HepG2 (cell line): ENCODE data around the gene GSK3A. TPM values are rescaled to one million over a fixed set of nuclear protein-coding genes. Genes with fewer than 3 reads are reported as not detected.

Experiments used
- AGO2 ChIP-seq: fragments of 200-400 bp; formaldehyde crosslinking; optimal IDR thresholded peaks from 2 replicates; pipeline ENCODE3; 2017; ENCODE audit warnings: mild to moderate bottlenecking, low read depth, low read length, moderate library complexity
- ARID3A ChIP-seq: IDR thresholded peaks from 2 replicates; pipeline ENCODE4 v1.6.1; 2012; ENCODE audit warnings: low read depth, low read length, improper control_type of control experiment
- ATF7 ChIP-seq, 2 experiments: fragments of 450-650 bp in 1 of 2; sonication (generic) in 1 of 2; formaldehyde crosslinking in 1 of 2; IDR thresholded peaks; 2 replicates each; pipeline versions ENCODE4 v1.4.0 to v1.6.1; 2016 to 2020; ENCODE audit warnings: antibody characterized with exemption in 1 of 2, mild to moderate bottlenecking in 1 of 2, missing genetic modification reagents in 1 of 2
- BRCA1 ChIP-seq: sonication (generic); formaldehyde crosslinking; IDR thresholded peaks from 2 replicates; pipeline ENCODE4 v1.4.0; 2020; ENCODE audit warnings: missing genetic modification reagents
- CEBPB ChIP-seq: IDR thresholded peaks from 2 replicates; pipeline ENCODE4 v1.6.1; 2011; ENCODE audit warnings: low read depth, low read length, improper control_type of control experiment, borderline replicate concordance
- CTCF ChIP-seq: sonication (generic); formaldehyde crosslinking; IDR thresholded peaks from 2 replicates; pipeline ENCODE4 v1.5.0; 2020; ENCODE audit warnings: mild to moderate bottlenecking, missing genetic modification reagents, moderate library complexity
- FOXC1 ChIP-seq: sonication (generic); formaldehyde crosslinking; IDR thresholded peaks from 2 replicates; pipeline ENCODE4 v1.8.0; 2022; ENCODE audit warnings: mild to moderate bottlenecking, missing genetic modification reagents, borderline replicate concordance
- FOXM1 ChIP-seq: sonication (generic); formaldehyde crosslinking; IDR thresholded peaks from 2 replicates; pipeline ENCODE4 v1.5.0; 2020; ENCODE audit warnings: missing genetic modification reagents
- HNF1B ChIP-seq: sonication (generic); formaldehyde crosslinking; IDR thresholded peaks from 2 replicates; pipeline ENCODE4 v1.5.1; 2020; ENCODE audit warnings: mild to moderate bottlenecking, moderate library complexity, missing genetic modification reagents
- MYPOP ChIP-seq: sonication (generic); formaldehyde crosslinking; IDR thresholded peaks from 2 replicates; pipeline ENCODE4 v1.8.1; 2023; ENCODE audit warnings: mild to moderate bottlenecking, moderate library complexity, missing genetic modification reagents
- PHF20 ChIP-seq: sonication (generic); formaldehyde crosslinking; IDR thresholded peaks from 2 replicates; pipeline ENCODE4 v1.5.0; 2020; ENCODE audit warnings: mild to moderate bottlenecking, missing genetic modification reagents
- RBAK ChIP-seq: sonication (generic); formaldehyde crosslinking; IDR thresholded peaks from 2 replicates; pipeline ENCODE4 v1.5.1; 2020; ENCODE audit warnings: mild to moderate bottlenecking, missing genetic modification reagents
- RELA ChIP-seq: sonication (generic); formaldehyde crosslinking; IDR thresholded peaks from 2 replicates; pipeline ENCODE4 v1.4.0; 2020; ENCODE audit warnings: missing genetic modification reagents
- TGIF2 ChIP-seq: IDR thresholded peaks from 2 replicates; pipeline ENCODE4 v1.6.1; 2016; ENCODE audit warnings: control low read depth, missing compliant biosample characterization
- ZNF253 ChIP-seq: sonication (generic); formaldehyde crosslinking; IDR thresholded peaks from 2 replicates; pipeline ENCODE4 v1.8.0; 2022; ENCODE audit warnings: mild to moderate bottlenecking, missing genetic modification reagents, borderline replicate concordance
- ZNF770 ChIP-seq: sonication (generic); formaldehyde crosslinking; IDR thresholded peaks from 2 replicates; pipeline ENCODE4 v1.5.0; 2020; ENCODE audit warnings: mild to moderate bottlenecking, missing genetic modification reagents
- ZNF775 ChIP-seq: sonication (generic); formaldehyde crosslinking; IDR thresholded peaks from 2 replicates; pipeline ENCODE4 v1.4.0; 2020; ENCODE audit warnings: missing genetic modification reagents, mild to moderate bottlenecking, moderate library complexity, borderline replicate concordance
- polyA plus RNA-seq, 8 experiments: library from polyadenylated mRNA; depleted of rRNA in 3 of 8; stranded (reverse) in 7 of 8; unstranded in 1 of 8; fragments of >200 nt; fragmentation: Illumina TruSeq in 4 of 8; extraction: Trizol in 4 of 8; gene quantifications; 2 replicates each; pipeline versions ENCODE4 v1.2.1 to v1.2.3, GENCODE V29; 2011 to 2016; ENCODE audit warnings: low read depth in 4 of 8, missing spikeins in 1 of 8, mixed read lengths in 1 of 8; ENCODE audit not compliant: insufficient read depth in 1 of 8
- total RNA-seq, 5 experiments: library from RNA; depleted of rRNA; stranded (reverse); fragments of >200 nt; fragmentation: Illumina TruSeq; extraction: Trizol; gene quantifications; 2 replicates each; pipeline ENCODE4 v1.2.3, GENCODE V29; 2016; ENCODE audit warnings: low read depth in 1 of 5

The GSK3A gene
- total and polyA plus RNA-seq, 2 of the 13 experiments (the other 11 are each of a cell fraction or from before 2014, with no cell fraction given), result 16.9 to 52.5 TPM

- no peak for TF ChIP-seq MYPOP (CRISPR knock-in tag)
- TF ChIP-seq RBAK (CRISPR knock-in tag), result no peak
- no peak for TF ChIP-seq FOXC1 (CRISPR knock-in tag)
- no peak for TF ChIP-seq RELA
- no peak for TF ChIP-seq ZNF253 (CRISPR knock-in tag)
- TF ChIP-seq PHF20 (CRISPR knock-in tag), result no peak
- TF ChIP-seq HNF1B (CRISPR knock-in tag), result 0 out of 2 replicates have a peak, but pooled peaks have one; percentile 55
- 0 out of 2 replicates have a peak, but pooled peaks have one; percentile 47 for TF ChIP-seq ZNF770
- TF ChIP-seq CTCF, result no peak
- TF ChIP-seq ZNF775 (CRISPR knock-in tag), result no peak
- no peak for TF ChIP-seq BRCA1
- peak; percentile 85 for TF ChIP-seq AGO2
- TF ChIP-seq ATF7 (IDR thresholded peaks at IDR 0.05), result no peak
- no peak for TF ChIP-seq ATF7 (CRISPR knock-in tag; IDR thresholded peaks at IDR 0.05)
- TF ChIP-seq FOXM1 (CRISPR knock-in tag), result no peak
- TF ChIP-seq TGIF2 (CRISPR knock-in tag), result no peak
- TF ChIP-seq CEBPB, result no peak
- TF ChIP-seq ARID3A, result no peak; the same call in 1 of the 2 replicates
Observed at GRCh38 chr19:42254850-42255765, 12.7 kb upstream of the GSK3A start, which contains the start of gene ERF (continued).
